Measurements from ENCODE around the gene TSSK1B.
"Not testable (repeated sequence)": the region's sequence is repeated elsewhere in the genome, so short reads cannot be mapped to it uniquely, and the experiment has no call there.

Gene TSSK1B

GRCh38 chr5:113434889-113435288 is at the start of gene TSSK1B:
TSSK1B (minus strand) TSS chr5:113434989; CDS start chr5:113434839, 150 bp downstream.
- no peak for DNase-seq (ENCODE audit: low read depth, low spot score)

GRCh38 chr5:113480243-113480642 is 45.5 kb upstream of the TSSK1B start:
- DNase-seq (ENCODE audit: low read depth, low spot score) = no peak

GRCh38 chr5:113478691-113479090 is 43.9 kb upstream of the TSSK1B start:
- no peak for DNase-seq (ENCODE audit: low read depth, low spot score)

- no peak for DNase-seq (ENCODE audit: low read depth, low spot score)
These were observed 39.4 kb upstream of the TSSK1B start for GRCh38 chr5:113474100-113474728.

GRCh38 chr5:113463032-113463431 is 28.2 kb upstream of the TSSK1B start:
- DNase-seq (ENCODE audit: low read depth, low spot score) = no peak

- not testable (repeated sequence) for DNase-seq (ENCODE audit: low read depth, low spot score)
These were observed 22.3 kb upstream of the TSSK1B start for GRCh38 chr5:113457106-113457505.

GRCh38 chr5:113452941-113453340 is 18.2 kb upstream of the TSSK1B start:
- DNase-seq (ENCODE audit: low read depth, low spot score) = no peak

- DNase-seq (ENCODE audit: low read depth, low spot score) = no peak
These were observed 17.0 kb upstream of the TSSK1B start for GRCh38 chr5:113451797-113452196.

GRCh38 chr5:113450929-113451328 is 16.1 kb upstream of the TSSK1B start:
- no peak for DNase-seq (ENCODE audit: low read depth, low spot score)

- DNase-seq (ENCODE audit: low read depth, low spot score) = no peak
These were observed 15.7 kb upstream of the TSSK1B start for GRCh38 chr5:113450462-113450861.

- no peak for DNase-seq (ENCODE audit: low read depth, low spot score)
These were observed 13.5 kb upstream of the TSSK1B start for GRCh38 chr5:113448252-113448651.

GRCh38 chr5:113447498-113448050 is 12.8 kb upstream of the TSSK1B start:
- no peak for DNase-seq (ENCODE audit: low read depth, low spot score)

GRCh38 chr5:113446358-113446927 is 11.7 kb upstream of the TSSK1B start:
- DNase-seq (ENCODE audit: low read depth, low spot score) = no peak

- DNase-seq (ENCODE audit: low read depth, low spot score) = no peak
These were observed 2.3 kb upstream of the TSSK1B start for GRCh38 chr5:113437111-113437510.

GRCh38 chr5:113435575-113435974 is 786 bp upstream of the TSSK1B start:
- DNase-seq (ENCODE audit: low read depth, low spot score) = no peak

- DNase-seq (ENCODE audit: low read depth, low spot score) = no peak
These were observed 752 bp downstream of the TSSK1B start for GRCh38 chr5:113433862-113434612.

- no peak for DNase-seq (ENCODE audit: low read depth, low spot score)
These were observed 1.7 kb downstream of the TSSK1B start for GRCh38 chr5:113433071-113433470.

- no peak for DNase-seq (ENCODE audit: low read depth, low spot score)
These were observed 6.8 kb downstream of the TSSK1B start for GRCh38 chr5:113427871-113428574.

GRCh38 chr5:113425909-113426308 is 8.9 kb downstream of the TSSK1B start:
- no peak for DNase-seq (ENCODE audit: low read depth, low spot score)

- no peak for DNase-seq (ENCODE audit: low read depth, low spot score)
These were observed 13.1 kb downstream of the TSSK1B start for GRCh38 chr5:113421693-113422092.

GRCh38 chr5:113405530-113405929 is 29.3 kb downstream of the TSSK1B start:
- DNase-seq (ENCODE audit: low read depth, low spot score) = no peak

- no peak for DNase-seq (ENCODE audit: low read depth, low spot score)
These were observed 30.5 kb downstream of the TSSK1B start for GRCh38 chr5:113404269-113404668.

Measured in brain pericyte (primary cell).